SKM-1 treated with dmso at 0.1 percent for 144 hours (cell line): ENCODE data around the gene GRB7.
"Not testable (repeated sequence)": the region's sequence is repeated elsewhere in the genome, so short reads cannot be mapped to it uniquely, and the experiment has no call there.

Experiments
- DNase-seq: peaks from one replicate; lab custom pipeline; 2025; ENCODE audit not compliant: unreplicated experiment; lab: John Stamatoyannopoulos, UW

The GRB7 gene

GRCh38 chr17:39730095-39730921 is 7.4 kb upstream of the GRB7 start, which contains the start of gene MIEN1:
Gene MIEN1, minus strand, starts transcription at chr17:39730532. Its CDS starts 37 bp downstream, at chr17:39730495.
- DNase-seq = peak; percentile 76

GRCh38 chr17:39732586-39732985 is 5.2 kb upstream of the GRB7 start:
- no peak for DNase-seq

DNA sequence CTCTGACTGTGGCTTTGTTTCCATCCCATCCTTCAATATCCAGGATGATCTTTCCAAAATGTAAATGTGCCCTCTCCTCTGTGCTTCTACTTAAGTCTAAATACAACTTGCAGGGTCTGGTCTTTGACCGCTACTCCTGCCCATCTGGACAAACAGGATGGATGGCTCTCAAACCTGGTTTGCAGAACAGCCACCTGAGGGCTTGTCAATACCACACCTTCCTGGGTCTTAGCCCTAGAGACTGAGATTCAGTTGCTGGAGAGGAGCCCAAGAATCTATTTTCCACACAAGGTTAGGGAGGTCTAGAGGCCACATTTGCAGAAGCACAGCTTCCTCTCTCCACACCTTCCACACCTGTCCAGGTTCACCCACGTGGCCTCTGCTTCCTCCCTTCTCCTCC is 1.9 kb upstream of the GRB7 start:
- no peak for DNase-seq

DNA sequence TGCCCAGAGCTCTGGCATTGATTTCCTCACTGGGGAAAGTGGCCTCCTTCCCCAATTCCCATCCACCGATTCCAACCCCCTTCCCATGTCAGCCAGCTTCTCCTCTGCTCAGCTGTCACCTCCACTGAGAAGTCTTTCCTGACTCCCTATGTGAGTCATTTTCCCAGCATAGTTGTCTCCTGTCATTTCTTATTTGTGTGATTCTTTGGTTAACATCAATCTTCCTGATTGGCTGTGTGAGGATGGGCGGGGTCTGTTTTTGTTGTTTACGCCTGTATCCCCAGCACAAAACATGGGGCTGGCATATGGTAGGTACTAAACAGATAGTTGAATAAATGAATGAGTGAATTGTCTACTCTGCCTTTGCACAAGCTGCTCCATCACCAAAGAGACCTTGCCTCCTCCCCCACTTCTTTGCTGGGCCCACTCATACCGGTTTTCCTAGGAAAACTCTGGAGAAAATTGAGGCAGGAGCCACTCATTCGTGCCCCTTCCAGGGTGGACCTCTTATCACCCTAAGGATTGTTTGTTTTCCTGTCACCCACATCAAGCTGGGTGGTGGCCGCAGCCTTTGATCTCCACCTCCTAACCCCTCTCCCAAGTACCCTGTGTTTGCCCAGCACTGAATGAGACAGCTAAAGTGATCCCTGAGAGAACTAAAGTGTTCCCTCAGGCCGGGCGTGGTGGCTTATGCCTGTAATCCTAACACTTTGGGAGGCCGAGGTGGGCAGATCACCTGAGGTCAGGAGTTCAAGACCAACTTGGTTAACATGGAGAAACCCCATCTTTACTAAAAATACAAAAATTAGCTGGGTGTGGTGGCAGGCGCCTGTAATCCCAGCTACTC is 1.2 kb upstream of the GRB7 start:
- DNase-seq = no peak

DNA sequence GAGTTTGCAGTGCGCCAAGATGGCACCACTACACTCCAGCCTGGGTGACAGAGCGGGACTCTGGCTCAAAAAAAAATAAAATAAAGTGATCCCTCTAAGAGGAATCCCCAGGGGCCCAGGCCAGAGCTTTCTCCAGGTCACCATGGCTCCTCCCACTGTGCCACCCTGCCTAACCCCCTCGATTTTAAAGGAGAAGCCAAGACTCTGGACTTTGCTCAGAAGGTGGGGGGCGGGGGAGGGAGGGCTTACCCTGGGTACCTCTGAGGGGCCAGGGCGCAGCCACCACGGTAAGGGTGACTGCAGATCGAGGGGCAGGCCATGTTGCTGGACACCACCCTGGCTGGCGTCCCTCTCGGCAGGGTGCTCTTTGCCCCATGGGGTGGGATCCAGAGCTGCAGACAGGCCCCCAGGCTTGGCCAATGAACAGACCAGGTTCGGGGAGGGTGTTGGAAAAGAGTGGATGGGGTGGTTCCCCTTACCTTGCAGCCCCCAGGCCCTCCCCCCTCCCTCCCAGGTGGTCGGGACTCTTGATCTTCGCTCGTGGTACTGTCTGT is 455 bp upstream of the GRB7 start:
- no peak for DNase-seq

DNA sequence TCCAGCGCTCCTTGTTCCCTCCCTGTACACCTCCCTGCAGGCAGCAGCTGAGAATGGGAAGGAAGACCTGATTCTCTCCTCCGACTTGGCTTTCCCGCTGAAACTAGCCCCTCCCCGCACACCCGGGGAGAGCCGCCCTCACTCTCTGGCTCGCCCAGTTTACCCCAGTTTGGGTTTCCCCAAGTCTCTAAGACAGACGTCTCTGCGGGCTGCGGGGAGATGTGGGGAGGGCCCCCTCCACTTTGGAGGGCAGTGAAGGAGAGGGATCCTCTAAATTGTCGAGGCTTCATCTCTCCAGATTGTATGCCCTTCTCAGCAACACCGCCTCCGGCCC is 797 bp downstream of the GRB7 start:
- no peak for DNase-seq

DNA sequence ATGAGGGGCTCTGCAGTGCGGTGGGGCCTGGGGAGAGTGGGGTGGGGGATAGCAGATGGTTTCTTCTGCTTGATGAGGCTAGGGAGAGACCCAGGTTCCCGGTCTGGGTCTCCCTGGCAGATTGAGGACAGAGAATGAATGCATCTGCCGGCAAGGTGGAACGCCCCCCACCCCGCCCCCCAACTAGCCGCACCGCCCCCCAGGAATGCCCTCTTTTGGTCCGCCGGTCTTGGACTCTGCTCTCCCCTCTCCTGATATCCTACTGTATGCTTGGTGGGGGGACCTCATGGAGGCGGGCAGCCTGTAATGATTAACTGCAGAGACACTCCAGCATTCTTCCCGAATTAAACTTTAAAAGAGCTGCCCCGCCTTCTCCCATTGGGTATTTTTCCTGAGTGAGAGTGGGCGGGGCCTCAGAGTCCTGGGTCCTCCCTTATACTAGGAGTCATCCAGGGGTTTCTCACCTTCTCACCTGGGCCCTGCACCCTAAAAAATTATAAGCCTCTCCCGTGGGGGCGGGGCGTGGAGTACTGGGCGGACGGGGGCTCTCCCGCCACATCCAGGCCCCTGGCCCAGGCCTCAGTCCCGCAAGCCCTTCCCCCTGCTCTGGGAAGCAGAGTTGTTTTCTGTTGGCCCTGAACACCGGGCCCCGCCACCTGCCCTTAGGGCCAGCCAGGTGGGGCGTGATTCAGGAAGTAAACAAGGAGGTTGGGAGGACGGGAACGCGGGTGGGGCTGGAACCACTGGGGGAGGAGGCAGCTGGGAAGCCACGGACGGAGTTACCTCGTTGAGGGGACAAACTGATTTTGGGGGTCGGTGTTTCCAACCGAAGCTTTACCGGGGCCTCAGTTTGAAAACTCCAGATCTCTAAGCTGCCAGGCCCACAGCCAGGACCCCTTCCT is 1.5 kb downstream of the GRB7 start:
- no peak for DNase-seq

DNA sequence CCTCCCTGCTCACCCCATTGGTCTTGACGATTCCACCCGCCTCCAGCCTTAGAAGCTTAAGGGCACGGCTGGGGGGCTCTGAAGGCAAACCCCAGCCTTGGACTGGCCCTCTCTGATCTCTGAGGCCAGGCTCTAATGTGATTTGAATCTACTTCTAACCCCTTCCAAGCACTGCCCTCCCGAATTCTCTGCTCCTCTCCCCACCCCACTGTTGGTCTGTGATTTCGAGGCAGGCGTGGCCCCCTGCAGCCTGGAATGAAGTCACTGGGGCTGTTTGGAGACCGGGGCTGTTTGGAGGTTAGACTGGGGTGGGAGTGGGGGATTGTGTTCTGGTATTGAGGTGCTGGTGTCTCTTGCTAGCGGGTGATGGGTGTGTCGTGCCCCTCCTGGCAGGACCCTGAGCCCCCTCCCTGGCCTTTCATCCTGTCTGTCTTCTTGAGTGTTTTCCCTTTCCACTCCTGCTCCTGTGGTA is 2.2 kb downstream of the GRB7 start:
- no peak for DNase-seq

DNA sequence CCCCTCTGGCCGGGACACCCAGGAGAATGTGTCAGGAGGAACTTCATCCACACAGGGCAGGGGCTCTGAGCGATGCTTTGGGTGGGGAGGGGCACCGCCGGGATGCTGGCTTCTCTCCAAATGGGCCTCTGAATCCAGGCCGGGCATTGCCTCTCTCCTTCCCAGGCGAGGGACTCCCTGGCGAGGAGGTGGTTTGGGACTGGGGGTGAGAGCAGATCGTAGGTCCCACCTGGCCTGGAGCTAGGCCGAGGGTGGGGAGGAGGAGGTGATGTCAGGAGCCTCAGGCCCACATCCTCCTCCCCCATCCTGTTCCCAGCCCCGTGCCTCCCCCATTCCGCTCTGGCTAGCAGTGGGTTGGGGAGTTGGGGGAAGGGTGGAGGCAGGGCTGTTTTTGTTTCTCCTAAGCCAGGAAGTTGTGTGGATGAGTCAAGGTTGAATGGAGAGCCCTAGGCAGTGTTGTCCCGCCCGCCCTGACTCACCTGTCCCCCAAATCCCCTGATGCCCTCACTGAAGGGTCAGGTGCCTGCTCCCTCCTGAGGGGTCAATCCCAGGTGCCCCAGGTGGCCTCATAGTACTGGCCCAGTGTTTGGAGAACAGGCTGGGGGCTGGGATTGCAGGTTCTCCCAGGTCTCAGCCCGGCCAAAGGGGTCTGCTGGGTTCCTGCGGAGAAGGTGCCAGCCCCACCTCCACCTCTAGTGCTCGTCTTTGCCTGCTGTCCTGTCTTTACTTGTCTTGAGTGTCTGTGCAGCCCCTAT is 2.8 kb downstream of the GRB7 start:
- DNase-seq = no peak

DNA sequence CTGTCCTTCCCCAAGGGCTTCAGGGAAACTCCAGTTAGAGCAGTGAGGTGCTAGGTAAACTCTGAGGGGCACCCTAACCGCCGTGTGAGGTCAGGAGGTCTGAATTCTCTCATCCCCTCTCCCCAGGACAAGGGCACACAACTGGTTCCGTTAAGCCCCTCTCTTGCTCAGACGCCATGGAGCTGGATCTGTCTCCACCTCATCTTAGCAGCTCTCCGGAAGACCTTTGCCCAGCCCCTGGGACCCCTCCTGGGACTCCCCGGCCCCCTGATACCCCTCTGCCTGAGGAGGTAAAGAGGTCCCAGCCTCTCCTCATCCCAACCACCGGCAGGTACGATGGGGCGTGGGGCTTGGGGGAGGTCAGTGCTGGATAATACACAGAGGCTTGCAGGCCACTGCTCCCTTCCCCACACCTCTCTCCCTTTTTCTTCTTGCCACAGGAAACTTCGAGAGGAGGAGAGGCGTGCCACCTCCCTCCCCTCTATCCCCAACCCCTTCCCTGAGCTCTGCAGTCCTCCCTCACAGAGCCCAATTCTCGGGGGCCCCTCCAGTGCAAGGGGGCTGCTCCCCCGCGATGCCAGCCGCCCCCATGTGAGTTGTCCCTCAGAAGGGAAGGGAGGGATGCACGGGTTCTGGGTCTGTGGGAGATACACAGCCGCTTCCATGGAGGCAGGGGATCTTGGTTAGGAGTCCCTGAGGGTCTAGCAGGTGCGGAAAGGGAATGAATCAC is 4.6 kb downstream of the GRB7 start:
- DNase-seq = no peak

DNA sequence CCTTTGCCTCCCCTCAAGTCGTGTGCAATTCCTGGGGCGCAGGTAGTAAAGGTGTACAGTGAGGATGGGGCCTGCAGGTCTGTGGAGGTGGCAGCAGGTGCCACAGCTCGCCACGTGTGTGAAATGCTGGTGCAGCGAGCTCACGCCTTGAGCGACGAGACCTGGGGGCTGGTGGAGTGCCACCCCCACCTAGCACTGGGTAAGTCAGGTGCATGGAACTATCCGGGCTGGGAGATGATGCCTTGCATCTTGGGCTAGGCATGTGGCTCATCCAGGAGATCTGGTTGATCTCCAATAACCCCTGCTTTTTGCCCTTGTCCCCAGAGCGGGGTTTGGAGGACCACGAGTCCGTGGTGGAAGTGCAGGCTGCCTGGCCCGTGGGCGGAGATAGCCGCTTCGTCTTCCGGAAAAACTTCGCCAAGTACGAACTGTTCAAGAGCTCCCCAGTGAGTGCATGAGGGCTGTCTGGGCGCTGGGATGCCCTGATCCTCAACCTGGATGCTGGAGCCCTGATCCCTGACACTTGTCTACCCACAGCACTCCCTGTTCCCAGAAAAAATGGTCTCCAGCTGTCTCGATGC is 5.2 kb downstream of the GRB7 start:
- DNase-seq = no peak

GRCh38 chr17:39744075-39744835 is 6.5 kb downstream of the GRB7 start:
- DNase-seq = no peak

DNA sequence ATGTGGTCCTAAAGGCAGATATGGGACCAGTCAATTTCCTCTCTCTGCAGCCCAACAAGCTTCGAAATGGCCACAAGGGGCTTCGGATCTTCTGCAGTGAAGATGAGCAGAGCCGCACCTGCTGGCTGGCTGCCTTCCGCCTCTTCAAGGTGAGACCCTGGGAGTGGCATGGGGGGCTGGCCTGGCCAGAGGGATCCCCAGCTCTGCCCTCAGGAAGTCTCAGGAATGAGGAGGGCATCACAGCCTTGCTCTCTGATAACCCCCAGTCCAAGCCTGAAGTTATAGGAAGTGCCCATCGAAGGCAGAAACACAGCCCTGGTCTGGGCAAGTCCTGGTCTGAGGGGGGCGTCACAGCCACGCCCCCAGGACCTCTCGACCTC is 7.1 kb downstream of the GRB7 start:
- no peak for DNase-seq

DNA sequence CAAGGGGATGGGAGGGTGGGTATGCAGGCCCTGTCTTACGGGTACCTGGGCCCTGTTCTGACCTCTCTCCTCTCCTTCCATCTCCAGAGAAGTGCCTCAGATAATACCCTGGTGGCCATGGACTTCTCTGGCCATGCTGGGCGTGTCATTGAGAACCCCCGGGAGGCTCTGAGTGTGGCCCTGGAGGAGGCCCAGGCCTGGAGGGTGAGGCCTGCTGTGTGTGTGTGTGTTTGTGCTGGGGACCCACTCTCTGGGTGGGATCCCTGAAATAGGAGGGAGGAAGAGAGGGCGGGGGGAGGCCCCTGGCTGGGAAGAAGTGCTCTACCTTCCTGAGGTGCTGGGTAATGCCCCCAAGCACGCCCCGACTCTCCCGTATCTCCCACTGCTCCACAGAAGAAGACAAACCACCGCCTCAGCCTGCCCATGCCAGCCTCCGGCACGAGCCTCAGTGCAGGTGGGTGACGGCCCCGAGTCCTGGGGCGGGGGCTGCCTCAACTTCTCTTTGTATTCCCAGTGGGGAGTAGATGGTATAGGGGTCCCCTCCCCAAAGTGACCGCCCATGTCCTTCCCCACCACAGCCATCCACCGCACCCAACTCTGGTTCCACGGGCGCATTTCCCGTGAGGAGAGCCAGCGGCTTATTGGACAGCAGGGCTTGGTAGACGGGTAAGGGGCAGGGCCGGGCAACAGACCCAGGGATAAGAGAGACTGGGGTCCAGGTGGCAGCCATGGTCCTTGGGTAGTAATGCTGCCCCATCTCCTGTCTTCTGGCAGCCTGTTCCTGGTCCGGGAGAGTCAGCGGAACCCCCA is 7.8 kb downstream of the GRB7 start:
- no peak for DNase-seq

DNA sequence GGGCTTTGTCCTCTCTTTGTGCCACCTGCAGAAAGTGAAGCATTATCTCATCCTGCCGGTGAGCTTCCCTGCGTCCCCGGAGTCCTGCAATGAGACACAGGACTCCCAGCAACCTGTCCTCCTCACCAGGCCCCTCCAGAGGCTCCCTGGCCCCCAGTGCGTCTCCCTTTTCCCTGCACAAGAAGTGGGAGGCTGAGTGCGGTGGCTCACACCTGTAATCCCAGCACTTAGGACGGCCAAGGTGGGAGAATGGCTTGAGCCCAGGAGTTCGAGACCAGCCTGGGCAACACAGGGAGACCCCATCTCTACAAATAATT is 8.4 kb downstream of the GRB7 start:
- DNase-seq = no peak

DNA sequence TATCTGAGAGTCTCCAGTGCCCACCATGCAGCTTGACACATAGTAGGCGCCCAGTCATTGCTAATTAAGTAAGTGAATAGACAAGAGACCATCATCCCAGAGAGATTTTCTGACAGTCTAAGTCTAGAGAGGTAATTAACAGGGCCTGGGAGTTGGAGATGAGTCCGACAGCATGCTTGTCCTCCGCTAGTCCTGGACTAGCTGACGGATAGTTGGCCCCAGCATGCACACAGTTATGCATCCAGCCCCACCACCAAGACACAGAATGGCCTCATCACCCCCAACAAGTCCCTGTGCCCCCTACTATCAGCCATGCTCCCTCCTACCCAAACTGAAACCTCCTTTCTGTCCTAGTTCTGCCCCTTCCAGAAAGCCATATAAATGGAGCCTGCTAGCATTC is 10.0 kb downstream of the GRB7 start:
- no peak for DNase-seq

DNA sequence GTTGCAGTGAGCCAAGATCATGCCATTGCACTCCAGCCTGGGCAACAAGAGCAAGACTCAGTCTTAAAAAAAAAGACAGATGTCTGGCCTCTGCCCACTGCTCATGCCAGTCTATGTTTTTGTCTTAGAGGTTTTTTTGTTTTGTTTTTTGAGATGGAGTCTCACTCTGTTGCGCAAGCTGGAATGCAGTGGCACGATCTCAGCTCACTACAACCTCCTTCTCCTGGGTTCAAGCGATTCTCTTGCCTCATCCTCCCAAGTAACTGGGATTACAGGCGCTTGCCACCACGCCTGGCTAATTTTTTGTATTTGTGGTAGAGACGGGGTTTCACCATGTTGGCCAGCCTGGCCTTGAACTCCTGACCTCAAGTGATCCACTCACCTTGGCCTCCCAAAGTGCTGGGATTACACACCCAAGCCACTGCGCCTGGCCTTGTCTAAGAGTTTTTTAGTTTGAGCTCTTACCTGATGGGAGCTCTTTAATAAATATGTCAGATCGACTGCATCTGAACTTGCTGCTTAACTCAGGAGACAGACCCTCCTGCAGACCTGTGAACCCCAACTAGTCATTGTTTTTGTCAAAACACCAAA is 10.8 kb downstream of the GRB7 start:
- DNase-seq = not testable (repeated sequence)
